GM18526 (cell line): Measurements from ENCODE around the gene ISG15.
A peak's percentile ranks its signal among the peaks of the same experiment; 100 is the strongest.

Source experiments
- POLR2A ChIP-seq: IDR thresholded peaks from 3 replicates; pipeline ENCODE4 v1.6.1; 2011; ENCODE audit not compliant: insufficient read length; ENCODE audit errors: extremely low read depth

Gene ISG15

DNA sequence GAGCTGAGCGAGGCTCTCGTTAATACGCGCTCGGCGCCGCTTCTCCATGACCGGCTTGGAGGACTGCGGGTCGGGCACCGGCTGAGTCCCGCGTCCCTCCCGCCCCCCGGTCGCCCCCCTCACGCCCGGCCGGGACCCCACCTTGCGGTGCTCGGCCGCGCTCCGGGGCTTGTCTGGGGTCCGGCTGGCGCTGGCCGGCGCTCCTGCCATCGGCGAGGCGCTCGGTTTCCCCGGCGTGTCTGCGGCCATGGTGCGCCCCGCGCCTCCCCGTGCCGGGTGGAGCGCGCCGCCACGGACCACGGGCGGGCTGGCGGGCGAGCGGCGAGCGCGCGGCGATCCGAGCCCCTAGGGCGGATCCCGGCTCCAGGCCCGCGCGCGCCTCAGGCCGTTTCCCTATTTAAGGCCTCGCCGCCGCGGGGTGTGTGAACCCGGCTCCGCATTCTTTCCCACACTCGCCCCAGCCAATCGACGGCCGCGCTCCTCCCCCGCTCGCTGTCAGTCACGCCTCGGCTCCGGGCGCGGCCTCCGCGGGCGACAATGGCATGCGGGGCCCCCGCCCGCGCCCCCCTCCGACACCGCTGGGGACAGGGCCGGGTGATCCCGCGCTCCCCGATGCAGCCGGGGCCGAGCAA lies 13.5 kb upstream of the ISG15 start, which contains the start of gene HES4:
Gene HES4 (minus strand): TSS at position 373 of the 632 bp plus-strand sequence. CDS start 124 bp downstream, at position 249.
- TF ChIP-seq POLR2A, result peak; percentile 33

DNA sequence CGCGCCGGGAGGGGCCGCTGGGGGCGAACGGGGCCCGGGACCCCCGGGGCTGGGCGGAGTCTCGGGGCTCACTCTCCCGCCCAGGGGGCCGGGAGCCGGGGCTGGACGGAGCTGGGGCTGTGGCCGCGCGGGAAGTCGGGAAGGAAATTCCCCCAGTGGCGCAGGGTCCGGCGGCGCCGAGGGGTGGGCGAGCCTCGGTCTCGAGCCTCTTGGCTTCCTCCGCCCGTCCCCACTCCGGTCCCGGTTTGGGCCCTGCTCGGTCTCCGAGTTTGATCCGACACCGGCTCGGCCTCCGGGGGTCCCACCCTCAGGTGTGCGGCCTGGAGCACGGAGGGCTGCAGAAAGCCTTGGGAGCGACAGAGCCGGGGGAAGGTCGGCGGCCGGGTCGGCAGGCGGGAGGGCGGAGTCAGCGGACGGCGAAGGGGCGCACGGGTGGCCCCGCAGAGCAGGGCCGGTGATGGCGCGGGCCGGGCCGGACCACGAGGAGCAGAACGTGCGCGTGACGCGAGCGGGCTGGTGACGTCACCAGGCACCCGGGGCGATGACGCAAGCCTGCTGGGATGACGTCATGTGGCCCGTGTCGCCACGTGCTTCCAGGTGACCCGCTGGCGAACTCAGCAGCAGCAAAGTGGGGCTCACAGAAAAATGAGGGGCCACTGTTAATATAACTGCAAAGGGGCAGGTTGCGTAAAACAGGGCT lies 12.8 kb upstream of the ISG15 start:
- no peak for TF ChIP-seq POLR2A

DNA sequence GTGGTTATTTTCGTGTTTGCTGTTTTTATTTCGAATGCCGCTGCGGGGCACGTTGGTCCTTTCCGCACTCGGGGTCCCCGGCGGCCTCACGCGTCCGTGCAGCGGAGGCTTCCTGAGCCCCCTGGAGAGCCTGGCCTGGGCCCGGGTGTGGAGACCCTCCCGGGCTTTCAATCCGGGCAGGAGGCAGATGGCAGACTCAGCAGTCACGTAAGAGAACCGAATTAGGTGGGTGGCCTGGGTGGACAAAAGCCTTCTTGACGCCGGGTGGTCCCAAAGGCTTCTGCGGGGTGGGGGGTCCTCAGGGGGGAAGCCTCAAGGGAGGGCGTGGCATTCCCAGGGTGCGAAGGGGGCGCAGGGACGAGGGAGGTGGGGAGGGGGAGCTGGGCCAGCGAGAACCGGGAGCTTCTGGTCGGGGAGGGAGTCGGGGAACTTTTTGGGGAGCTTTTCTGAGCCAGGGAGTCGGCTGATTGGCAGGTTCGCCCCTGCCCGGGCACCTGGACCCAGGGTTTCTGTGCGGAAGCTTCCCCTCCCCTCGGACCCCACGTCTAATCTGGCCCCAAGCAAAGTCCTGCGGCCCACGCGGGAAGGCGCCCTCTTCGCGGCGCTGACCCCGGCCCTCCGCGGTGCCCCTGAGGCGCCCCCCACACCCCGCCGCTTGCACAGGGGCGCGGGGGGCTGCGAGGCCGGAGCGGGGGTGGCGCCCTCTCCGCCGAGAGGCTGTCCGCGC lies 12.1 kb upstream of the ISG15 start:
- TF ChIP-seq POLR2A, result no peak

DNA sequence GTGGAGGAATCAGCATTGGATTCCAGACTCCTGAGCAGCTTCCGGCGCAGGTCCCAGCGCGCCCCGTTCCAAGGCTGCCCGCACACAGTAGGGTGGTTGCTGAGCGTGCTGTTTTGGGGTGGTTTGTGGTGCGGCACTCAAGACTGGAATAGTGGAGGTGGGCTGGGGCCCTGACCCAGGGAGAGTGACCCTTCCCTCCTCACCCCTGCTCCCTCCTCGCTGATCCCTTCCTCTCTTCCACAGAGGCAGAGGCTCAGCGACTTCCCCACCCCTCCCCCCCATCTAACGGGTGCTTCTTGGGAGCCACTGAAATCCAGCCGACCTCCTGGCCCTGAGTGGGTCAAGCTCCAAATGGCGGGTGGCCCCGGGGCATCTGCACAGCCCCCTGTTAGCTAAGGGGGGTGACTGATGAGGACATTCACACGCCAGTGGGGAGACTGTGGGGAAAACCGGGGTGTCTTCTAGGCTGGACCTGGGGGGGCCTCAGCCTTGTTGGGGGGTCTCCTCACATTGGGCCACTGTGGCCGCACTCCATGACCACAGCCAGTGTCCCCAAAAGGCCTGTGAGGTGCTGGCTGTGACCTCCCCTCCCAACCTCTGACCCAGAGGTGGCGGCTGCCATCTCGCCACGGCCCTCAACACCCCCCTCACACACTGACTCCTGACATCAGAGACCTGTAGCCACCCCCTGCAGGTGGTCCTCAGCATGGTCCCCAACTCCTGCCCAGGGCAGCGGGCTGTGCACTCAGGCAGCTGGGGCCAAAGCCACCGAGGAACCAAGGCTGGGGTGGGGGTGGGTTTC lies 9.5 kb upstream of the ISG15 start:
- TF ChIP-seq POLR2A, result no peak

DNA sequence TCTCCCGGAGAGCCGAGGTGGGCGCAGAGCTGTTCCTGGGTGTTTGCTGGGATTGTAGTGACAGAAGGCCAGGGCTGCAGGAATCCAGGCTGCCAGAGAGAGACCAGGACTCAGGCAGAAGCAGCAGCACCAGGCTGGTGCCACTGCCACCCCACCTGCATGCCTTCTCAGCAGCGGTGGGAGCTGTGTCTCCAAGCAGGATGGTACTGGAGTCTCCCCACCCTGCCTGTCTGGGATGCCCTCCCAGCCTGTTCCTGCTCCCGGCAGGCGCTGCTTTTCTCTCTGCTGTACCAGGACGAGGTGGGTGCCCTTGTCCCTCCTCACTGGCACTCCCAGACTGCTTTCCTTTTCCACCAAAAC lies 8.9 kb upstream of the ISG15 start:
- TF ChIP-seq POLR2A, result no peak

DNA sequence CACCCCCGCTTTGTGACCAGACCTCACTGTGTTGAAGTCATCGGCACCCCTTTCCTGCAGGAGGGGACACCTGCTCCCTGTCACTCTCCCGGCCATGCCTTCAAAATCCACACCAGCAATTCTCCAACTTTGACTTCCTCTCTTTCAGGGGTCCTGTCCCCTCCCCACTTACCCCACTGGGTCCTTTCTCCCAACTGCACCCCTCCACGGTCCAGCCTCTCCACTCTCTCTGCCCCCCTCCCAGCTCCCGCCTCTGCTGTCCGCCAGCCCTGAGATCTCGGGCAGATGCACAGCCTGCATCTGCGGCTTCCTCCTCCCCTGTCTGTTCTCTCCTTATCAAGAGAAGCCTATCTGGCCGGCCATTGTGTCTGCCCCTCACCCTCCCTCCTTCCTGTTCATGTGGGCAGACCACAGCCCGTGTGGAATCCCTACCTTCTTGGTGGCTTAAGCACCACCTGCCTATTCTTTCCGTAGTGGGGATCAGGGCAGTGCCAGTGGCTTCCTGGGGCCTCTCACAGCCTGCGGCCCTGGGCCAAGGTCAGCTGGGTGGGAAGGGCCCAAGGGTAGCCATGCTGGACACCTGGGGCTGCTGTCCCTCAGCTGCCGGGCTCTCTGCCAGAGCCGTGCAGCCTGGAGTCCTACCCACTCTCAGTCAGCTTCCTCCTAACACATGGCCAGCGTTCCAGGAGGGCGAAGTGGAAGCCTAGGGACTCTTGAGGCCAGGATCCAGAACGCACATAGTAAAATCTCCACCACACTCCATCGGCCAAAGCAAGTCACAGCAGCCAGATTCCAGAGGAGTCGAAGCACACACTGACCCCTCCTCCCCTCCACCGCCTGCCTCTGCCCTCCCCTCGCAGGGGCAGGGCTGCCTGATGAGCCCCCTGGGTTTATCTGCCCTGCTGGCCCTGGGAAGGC lies 8.3 kb upstream of the ISG15 start:
- no peak for TF ChIP-seq POLR2A

DNA sequence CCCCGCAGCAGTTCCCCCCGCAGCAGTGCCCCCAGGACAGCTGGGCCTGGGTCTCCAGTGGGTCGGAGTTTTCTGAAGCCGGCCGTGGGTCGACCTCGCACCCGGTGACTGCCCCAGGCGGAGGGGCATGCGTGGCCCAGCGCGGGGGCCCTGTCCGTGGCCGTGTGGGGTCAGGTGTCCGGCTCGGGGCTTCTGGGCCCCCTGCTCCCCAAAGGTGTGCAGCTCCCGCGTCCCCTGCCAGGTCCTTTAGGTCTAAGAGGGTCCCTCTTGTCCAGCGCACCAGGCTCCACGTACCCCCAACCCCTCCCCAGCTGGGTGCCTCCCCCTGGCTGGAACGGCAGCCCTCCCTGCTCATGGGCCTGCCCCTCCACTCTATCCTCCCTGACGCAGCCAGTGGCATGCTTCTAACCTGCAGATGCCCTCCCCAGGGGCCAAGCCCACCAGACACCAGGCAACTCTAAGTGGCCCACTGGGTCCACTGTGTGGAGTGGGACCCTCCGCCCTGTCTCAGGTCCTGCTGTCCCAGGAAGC lies 7.5 kb upstream of the ISG15 start:
- TF ChIP-seq POLR2A, result no peak

DNA sequence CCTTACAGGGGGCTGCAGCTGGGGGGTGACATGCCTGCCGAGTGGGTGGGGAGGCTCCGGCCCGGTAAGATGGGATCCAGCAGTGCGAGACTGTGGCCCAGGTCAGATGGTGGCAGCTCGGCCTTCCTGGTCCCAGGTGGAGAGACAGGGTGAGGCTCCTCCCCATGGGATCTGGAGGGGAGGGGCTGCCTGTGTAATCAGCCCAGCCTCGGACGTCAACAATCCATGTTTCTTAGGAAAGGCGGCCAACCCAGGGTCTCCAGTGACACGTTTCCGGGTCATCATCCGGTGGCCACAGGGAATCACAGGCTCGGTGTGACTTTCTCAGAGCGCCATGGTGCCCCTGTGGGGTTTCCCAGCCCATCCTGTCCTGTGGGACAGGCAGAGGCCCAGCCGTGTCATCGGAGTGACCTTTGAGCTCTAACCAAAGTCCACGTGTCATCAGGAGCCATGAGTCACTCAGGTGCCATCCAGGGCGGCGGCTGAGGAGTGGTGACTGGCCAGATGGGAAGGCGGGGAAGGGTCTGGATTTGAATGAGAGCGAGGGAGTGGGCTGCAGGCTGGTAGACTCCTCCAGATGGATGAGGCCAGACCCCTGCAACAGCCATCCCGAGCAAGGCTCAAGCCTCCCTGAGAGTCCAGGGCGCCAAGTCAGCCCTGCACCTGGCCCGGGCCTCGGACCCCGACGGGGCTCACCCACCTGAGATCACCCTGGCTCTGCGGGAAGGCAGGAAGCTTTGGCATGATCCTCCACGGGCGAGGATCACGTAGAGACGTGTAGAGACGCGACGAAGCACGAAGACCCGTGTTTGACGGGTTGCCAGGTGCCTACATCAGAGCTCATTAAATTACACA lies 6.8 kb upstream of the ISG15 start:
- TF ChIP-seq POLR2A, result no peak

DNA sequence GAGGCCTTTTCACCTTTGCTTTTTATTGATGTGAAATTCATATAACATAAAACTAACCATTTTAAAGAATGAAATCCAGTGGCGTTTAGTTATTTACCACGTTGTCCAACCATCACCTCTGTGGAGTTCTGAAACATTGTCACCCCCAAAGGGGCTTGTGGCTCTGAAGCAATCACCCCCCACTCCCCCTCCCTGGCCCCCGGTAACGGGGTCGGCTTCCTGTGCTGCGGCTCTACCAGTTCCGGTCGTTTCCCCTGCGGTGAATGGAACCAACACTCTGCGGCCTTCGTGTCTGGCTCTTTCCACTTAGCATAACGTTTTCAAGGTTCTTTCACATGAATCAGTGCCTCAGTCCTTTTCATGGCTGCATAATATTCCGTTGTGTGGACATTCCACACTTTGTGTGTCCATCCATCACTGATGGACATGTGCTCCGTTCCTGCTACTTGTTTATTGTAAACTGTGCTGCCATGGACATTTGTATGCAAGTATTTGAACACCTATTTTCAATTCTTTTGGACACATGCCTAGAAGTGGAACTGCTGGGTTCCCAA lies 1.8 kb upstream of the ISG15 start:
- TF ChIP-seq POLR2A, result no peak

DNA sequence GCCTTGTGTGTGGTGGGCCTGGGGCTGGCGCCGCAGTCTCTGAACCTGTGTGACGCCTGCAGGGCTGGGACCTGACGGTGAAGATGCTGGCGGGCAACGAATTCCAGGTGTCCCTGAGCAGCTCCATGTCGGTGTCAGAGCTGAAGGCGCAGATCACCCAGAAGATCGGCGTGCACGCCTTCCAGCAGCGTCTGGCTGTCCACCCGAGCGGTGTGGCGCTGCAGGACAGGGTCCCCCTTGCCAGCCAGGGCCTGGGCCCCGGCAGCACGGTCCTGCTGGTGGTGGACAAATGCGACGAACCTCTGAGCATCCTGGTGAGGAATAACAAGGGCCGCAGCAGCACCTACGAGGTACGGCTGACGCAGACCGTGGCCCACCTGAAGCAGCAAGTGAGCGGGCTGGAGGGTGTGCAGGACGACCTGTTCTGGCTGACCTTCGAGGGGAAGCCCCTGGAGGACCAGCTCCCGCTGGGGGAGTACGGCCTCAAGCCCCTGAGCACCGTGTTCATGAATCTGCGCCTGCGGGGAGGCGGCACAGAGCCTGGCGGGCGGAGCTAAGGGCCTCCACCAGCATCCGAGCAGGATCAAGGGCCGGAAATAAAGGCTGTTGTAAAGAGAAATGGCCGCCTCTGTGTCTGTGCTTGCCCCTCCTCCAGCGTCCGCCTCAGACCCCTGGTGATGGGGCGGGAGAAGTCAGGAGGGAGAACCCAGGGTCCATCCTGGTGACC lies 788 bp downstream of the ISG15 start:
- TF ChIP-seq POLR2A, result peak; percentile 24

DNA sequence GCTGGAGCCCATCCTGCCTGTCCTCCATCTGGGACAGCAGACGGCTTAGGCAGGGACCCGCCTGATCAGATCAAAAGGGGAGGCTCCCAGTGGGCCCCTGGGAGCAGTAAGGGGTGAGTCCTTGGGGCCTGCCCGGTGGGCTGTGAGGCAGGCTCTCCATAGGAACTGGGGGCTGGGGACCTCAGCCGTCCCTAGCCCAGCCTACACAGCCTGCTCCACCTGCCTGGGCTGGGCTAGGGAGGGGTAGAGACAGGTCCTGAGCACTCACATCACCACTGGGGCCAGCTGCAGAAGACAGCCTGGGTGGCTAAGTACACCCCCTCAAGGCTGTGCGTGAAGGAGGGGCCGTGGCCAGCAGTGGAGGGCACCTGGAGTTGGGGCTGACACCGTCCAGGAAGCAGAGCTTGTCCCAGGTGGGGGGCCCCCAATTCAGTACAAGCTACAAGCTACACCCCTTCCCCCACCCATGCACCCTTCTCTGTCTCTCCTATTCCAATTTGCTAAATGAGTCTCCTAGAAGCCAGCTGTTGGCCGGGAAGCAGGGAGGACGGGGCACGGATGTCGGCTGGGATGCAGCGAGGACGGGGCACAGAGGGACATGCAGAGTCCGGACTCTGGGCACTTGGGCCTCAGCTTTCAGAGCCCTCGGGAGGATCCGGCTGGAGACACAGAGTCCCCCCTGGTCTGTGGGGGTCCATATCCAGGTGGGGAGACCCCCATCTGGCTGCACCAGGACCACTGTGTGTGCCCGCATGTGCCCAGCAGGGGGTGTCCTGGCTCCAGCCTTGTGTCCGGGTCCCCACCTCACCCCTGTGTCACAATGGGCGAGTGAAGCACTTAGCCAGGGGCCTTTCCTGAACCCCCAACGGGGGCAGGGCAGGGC lies 1.7 kb downstream of the ISG15 start:
- peak; percentile 69 for TF ChIP-seq POLR2A
